CD8-positive, alpha-beta memory T cell (primary cell): Measurements from ENCODE around the gene ASAP3. TPM values are rescaled to one million over a fixed set of nuclear protein-coding genes. Genes with fewer than 3 reads are reported as not detected.

ENCODE experiments used
- CTCF ChIA-PET: fragments of 350-600 bp; sonication (Branson Sonifier 250); formaldehyde crosslinking; loops from one replicate; lab custom pipeline; 2021; ENCODE audit warnings: antibody characterized with exemption; lab: Charles Lee
- POLR2A ChIA-PET: fragments of 350-600 bp; sonication (Branson Sonifier 250); formaldehyde crosslinking; loops from one replicate; lab custom pipeline; 2021; ENCODE audit warnings: antibody characterized with exemption; lab: Charles Lee
- DNase-seq, 5 donors: peaks; one replicate each; pipeline versions ENCODE4 v3.0.0 to v3.0.0-alpha.2; 2020 to 2022; ENCODE audit warnings: mixed read lengths in 1 of 5
- H3K27ac ChIP-seq: one replicate; pipeline ENCODE4 v1.7.0; 2013; ENCODE audit warnings: low read depth, mild to moderate bottlenecking, low read length, moderate library complexity
- H3K27me3 ChIP-seq: 2 replicates; pipeline ENCODE4 v1.7.0; 2013; ENCODE audit warnings: low read length, mild to moderate bottlenecking; ENCODE audit not compliant: insufficient read depth, poor library complexity, severe bottlenecking
- H3K36me3 ChIP-seq: 2 replicates; pipeline ENCODE4 v1.7.0; 2013; ENCODE audit warnings: mild to moderate bottlenecking, low read length, moderate library complexity; ENCODE audit not compliant: insufficient read depth
- H3K4me1 ChIP-seq: 2 replicates; pipeline ENCODE4 v1.7.0; 2013; ENCODE audit warnings: mild to moderate bottlenecking, low read length, moderate library complexity; ENCODE audit not compliant: insufficient read depth
- H3K4me3 ChIP-seq: 2 replicates; pipeline ENCODE4 v1.7.0; 2013; ENCODE audit warnings: mild to moderate bottlenecking, low read length
- H3K9me3 ChIP-seq: 2 replicates; pipeline ENCODE4 v1.7.0; 2013; ENCODE audit warnings: mild to moderate bottlenecking, low read length
- H3K27ac Mint-ChIP-seq, 8 donors: one replicate each; pipeline ENCODE4 v1.8.0; 2020 to 2021; ENCODE audit warnings: mixed read lengths in 8 of 8, mild to moderate bottlenecking in 6 of 8, inconsistent platforms in 3 of 8, moderate library complexity in 3 of 8
- H3K27me3 Mint-ChIP-seq, 2 donors: one replicate each; pipeline ENCODE4 v1.8.0; 2020 to 2021; ENCODE audit warnings: mixed read lengths in 2 of 2, mild to moderate bottlenecking in 1 of 2, moderate library complexity in 1 of 2
- H3K36me3 Mint-ChIP-seq, 3 donors: one replicate each; pipeline ENCODE4 v1.8.0; 2020 to 2021; ENCODE audit warnings: mixed read lengths in 3 of 3, inconsistent platforms in 1 of 3, mild to moderate bottlenecking in 1 of 3
- H3K4me1 Mint-ChIP-seq, 3 donors: one replicate each; pipeline ENCODE4 v1.8.0; 2020 to 2021; ENCODE audit warnings: mixed read lengths in 3 of 3, inconsistent platforms in 1 of 3, mild to moderate bottlenecking in 1 of 3
- H3K4me3 Mint-ChIP-seq, 7 donors: one replicate each; pipeline ENCODE4 v1.8.0; 2020 to 2021; ENCODE audit warnings: mixed read lengths in 7 of 7, mild to moderate bottlenecking in 6 of 7, moderate library complexity in 4 of 7, inconsistent platforms in 2 of 7
- H3K9me3 Mint-ChIP-seq, 5 donors: one replicate each; pipeline ENCODE4 v1.8.0; 2020 to 2022; ENCODE audit warnings: mixed read lengths in 5 of 5, mild to moderate bottlenecking in 3 of 5, moderate library complexity in 2 of 5, inconsistent platforms in 1 of 5
- polyA plus RNA-seq: library from polyadenylated mRNA; unstranded; fragments of 300-500 nt; fragmentation: Illumina TruSeq; gene quantifications from one replicate; pipeline ENCODE4 v1.2.3, GENCODE V29; 2021
- total RNA-seq, 2 experiments: library from RNA; stranded (reverse); gene quantifications; one replicate each; pipeline ENCODE4 v1.2.3, GENCODE V29; 2021

The ASAP3 gene
- total and polyA plus RNA-seq, 3 experiments from 2014 or later = 0.33 to 0.78 (median 0.62) TPM

DNA sequence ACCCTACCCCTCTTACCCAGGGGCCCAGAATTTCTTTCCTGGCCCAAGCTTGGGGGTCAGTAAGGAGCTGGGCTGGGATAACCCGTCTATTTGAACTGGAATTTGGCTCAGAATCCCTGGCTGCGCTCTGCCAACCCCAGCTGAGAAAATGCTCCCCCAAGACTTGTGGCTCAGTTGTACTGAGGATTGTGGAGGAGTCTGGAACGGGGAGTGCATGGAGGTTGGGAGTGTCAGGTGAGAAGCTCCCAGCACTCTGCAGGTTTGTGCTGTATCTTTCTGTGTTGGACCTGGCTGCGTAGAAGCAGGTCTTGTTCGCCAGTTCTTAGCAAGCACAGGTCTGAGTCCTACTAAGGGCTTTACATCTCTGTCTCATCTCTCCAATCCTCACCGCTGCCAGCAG is 61.0 kb downstream of the ASAP3 start:
- no peaks in the 10 kb centered on the region for H3K36me3 Mint-ChIP-seq
- POLR2A ChIA-PET = no interaction called here
- peak in 2 of 5 donors; percentile 17 to 31 for DNase-seq

DNA sequence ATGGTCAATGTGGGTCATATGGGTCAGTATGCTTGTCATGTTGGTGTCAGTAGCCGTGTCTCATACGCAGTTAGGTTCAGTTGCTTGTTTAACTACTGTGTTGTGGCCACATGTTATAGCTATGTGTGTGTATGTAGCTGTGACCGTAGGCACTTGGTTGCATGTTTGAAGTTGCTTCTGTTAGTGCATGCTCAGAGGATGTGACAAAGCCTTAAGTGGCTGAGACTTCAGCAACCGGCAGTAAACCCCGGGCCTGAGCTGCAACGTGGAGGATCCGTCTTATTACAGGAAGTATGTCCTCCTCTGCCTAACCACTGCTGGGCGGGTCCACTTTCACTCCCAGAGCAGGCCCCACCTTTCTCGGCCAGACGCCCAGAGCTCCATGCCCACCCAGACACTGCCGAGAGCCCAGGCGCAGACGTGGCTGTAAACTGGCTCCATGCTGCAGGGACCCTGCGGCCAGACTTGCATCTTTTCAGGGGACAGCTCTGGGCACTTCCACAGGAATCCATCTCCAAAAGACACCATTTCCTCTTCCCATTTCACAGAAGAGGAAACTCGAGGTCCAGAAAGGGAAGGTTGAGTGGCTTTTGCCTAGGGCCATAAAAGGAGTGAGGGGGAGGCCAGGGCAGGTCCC is 61.6 kb downstream of the ASAP3 start:
- peaks cover 22% of the 10 kb centered on the region for H3K4me1 ChIP-seq
- peak overlapping the region; percentile 20 for H3K4me3 ChIP-seq
- POLR2A ChIA-PET = no interaction called here
- H3K27me3 ChIP-seq = no peaks in the 10 kb centered on the region
- H3K9me3 ChIP-seq = no peaks in the 10 kb centered on the region
- Mint-ChIP-seq H3K4me3 (peak overlapping the region; percentile 31 to 82 (median 67)), H3K36me3 (peaks cover 0 to under 1% (median 0%) of the 10 kb centered on the region in 3 donors), H3K27me3 (peaks cover 15 to 20% of the 10 kb centered on the region in 2 donors), H3K4me1 (peaks cover 23 to 26% (median 23%) of the 10 kb centered on the region in 3 donors), H3K27ac (peak overlapping the region in 7 of 8 donors; percentile 35 to 94 (median 45)), H3K9me3 (no peaks in the 10 kb centered on the region)
- peak in 4 of 5 donors; percentile 14 to 62 (median 48) for DNase-seq
- CTCF ChIA-PET = interaction anchor here (0.9 to 2.3 kb wide), 4 partner anchors 19 to 118 kb away, joined by 3 to 11 read pairs (median 4); no protein-coding TSS in a partner anchor
- peak overlapping the region; percentile 2 for H3K27ac ChIP-seq
- H3K36me3 ChIP-seq = no peaks in the 10 kb centered on the region

More for the DNA sequence above, 61.0 kb downstream of the ASAP3 start:
- H3K4me1 ChIP-seq = peaks cover 22% of the 10 kb centered on the region
- H3K4me3 ChIP-seq = peak overlapping the region; percentile 32
- CTCF ChIA-PET = interaction anchor here (0.9 to 2.3 kb wide), 3 partner anchors 20 to 117 kb away, joined by 3 to 11 read pairs (median 4); no protein-coding TSS in a partner anchor
- H3K27me3 ChIP-seq = no peaks in the 10 kb centered on the region
- no peaks in the 10 kb centered on the region for H3K36me3 ChIP-seq
- H3K4me1 Mint-ChIP-seq = peaks cover 23 to 26% (median 23%) of the 10 kb centered on the region in 3 donors
- H3K27ac Mint-ChIP-seq = peak overlapping the region in 5 of 8 donors; percentile 21 to 78 (median 58)
- H3K4me3 Mint-ChIP-seq = peak overlapping the region; percentile 1 to 87 (median 65)
- no peaks in the 10 kb centered on the region for H3K9me3 ChIP-seq
- peaks cover 15 to 20% of the 10 kb centered on the region in 2 donors for H3K27me3 Mint-ChIP-seq
- H3K27ac ChIP-seq = no peak overlapping the region
- H3K9me3 Mint-ChIP-seq = no peaks in the 10 kb centered on the region

DNA sequence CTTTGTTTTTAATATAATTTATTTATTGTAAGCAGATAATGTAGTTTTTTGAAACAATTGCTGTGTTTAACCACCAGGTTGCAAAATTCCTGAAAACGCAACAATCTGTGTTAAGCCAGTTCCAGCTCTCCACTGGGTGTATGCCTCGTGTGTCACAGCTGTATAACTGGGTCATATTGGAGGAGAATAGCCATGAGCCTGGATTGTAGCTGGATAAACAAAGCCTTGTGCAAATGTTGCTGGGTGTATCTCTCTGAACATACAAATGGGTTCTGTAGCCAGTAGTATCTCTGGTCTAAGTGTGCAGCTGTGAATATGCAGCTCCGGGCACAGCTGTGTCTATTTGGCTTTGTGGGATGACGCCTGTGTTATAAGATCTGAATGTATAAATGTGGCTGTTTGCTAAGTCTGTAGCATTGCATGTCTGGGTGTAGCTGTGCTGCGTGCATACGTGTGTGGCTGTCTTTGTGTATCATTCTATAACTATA is 62.2 kb downstream of the ASAP3 start:
- H3K27ac Mint-ChIP-seq = peak overlapping the region in 4 of 8 donors; percentile 35 to 78 (median 58)
- Histone ChIP-seq H3K36me3 (no peaks in the 10 kb centered on the region), H3K9me3 (no peaks in the 10 kb centered on the region), H3K4me1 (peaks cover 22% of the 10 kb centered on the region), H3K27ac (peak overlapping the region; percentile 2), H3K4me3 (no peak overlapping the region), H3K27me3 (no peaks in the 10 kb centered on the region)
- H3K27me3 Mint-ChIP-seq = peaks cover 15 to 20% of the 10 kb centered on the region in 2 donors
- DNase-seq = no peak
- CTCF ChIA-PET = interaction anchor here (1.0 to 2.3 kb wide), 3 partner anchors 18 to 118 kb away, joined by 4 to 11 read pairs (median 4); no protein-coding TSS in a partner anchor
- no peaks in the 10 kb centered on the region for H3K9me3 Mint-ChIP-seq
- POLR2A ChIA-PET = no interaction called here
- peaks cover 0 to 4% (median 0%) of the 10 kb centered on the region in 3 donors for H3K36me3 Mint-ChIP-seq
- H3K4me3 Mint-ChIP-seq = peak overlapping the region in 1 of 7 donors; percentile 67
- H3K4me1 Mint-ChIP-seq = peaks cover 23 to 26% (median 23%) of the 10 kb centered on the region in 3 donors

DNA sequence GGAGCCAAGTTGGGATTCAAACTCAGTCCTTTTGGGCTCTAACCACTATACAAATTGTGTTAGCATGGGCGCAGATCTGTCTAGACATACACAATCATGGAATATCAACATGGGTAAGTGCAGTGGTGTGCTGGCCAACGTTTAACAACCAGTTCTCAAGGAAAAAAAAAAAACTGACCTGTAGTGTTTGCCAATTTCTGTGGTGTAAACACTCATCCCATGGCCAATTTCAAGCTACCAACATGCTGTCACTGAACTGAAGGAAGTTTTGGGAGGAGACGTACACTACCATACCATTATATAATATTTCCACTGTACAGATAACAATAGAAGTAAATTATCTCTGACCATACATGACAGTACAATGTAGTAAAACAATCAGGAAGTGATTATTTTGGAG is 62.6 kb downstream of the ASAP3 start:
- H3K27me3 ChIP-seq = no peaks in the 10 kb centered on the region
- POLR2A ChIA-PET = no interaction called here
- DNase-seq = no peak
- no peak overlapping the region for H3K4me3 ChIP-seq
- H3K27ac ChIP-seq = no peak overlapping the region
- Mint-ChIP-seq H3K27ac (no peak overlapping the region), H3K27me3 (peaks cover 12 to 15% of the 10 kb centered on the region in 2 donors), H3K4me1 (peaks cover 23 to 26% (median 23%) of the 10 kb centered on the region in 3 donors), H3K4me3 (no peak overlapping the region), H3K9me3 (no peaks in the 10 kb centered on the region), H3K36me3 (peaks cover 0 to 5% (median 0%) of the 10 kb centered on the region in 3 donors)
- H3K36me3 ChIP-seq = no peaks in the 10 kb centered on the region
- H3K4me1 ChIP-seq = peaks cover 22% of the 10 kb centered on the region
- CTCF ChIA-PET = interaction anchor here (2.3 kb wide), 1 partner anchor 18 kb away, joined by 11 read pairs; no protein-coding TSS in a partner anchor
- no peaks in the 10 kb centered on the region for H3K9me3 ChIP-seq

DNA sequence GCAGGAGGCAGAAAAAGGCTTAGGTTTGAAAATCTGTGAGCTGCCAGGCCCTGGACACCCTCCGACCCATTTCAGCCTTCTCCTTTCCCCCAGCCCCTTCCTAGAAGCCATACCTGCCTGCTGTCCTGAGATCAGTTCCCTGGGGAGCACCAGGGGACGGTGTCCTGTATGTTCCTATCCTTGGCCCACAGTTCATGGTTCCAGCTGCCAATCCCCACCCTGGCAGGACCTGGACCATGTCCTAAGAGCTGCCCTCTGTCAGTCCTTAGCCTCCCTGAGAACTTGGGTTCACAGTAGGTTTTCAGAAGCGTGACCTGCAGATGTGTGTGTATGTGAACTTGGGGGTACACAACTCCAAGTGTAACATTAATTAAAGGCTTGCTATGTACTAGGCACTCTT is 63.2 kb downstream of the ASAP3 start:
- DNase-seq = peak in 1 of 5 donors; percentile 14
- no peaks in the 10 kb centered on the region for H3K36me3 ChIP-seq
- H3K27me3 ChIP-seq = no peaks in the 10 kb centered on the region
- POLR2A ChIA-PET = no interaction called here
- CTCF ChIA-PET = no interaction called here
- H3K4me3 ChIP-seq = no peak overlapping the region
- Mint-ChIP-seq H3K27ac (no peak overlapping the region), H3K4me3 (no peak overlapping the region), H3K36me3 (peaks cover 0 to 5% (median 0%) of the 10 kb centered on the region in 3 donors), H3K27me3 (peaks cover 8 to 10% of the 10 kb centered on the region in 2 donors), H3K9me3 (no peaks in the 10 kb centered on the region), H3K4me1 (peaks cover 23 to 26% (median 23%) of the 10 kb centered on the region in 3 donors)
- H3K4me1 ChIP-seq = peaks cover 22% of the 10 kb centered on the region
- no peaks in the 10 kb centered on the region for H3K9me3 ChIP-seq
- H3K27ac ChIP-seq = no peak overlapping the region

DNA sequence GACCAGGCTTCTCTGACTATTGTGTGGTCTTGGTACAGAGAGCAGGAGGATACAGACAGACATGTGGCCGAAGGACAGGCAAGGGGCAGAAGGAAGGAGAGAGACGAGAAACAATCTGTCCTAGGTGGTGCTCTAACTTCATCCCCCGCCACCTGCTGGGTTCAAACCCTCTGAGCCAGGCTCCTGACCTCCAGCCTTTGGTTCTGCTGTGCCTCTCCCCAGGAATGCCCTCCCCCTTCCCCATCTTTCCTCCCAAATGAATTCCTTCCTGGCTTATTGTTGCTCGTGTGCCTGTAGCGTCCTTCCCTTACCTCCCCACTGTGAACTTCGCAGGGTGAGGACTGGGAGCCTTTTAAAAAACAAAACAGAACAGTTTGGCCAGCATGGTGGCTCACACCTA is 64.8 kb downstream of the ASAP3 start:
- H3K27me3 Mint-ChIP-seq = peaks cover 5 to 10% of the 10 kb centered on the region in 2 donors
- Histone ChIP-seq H3K27ac (no peak overlapping the region), H3K9me3 (no peaks in the 10 kb centered on the region), H3K36me3 (no peaks in the 10 kb centered on the region), H3K4me3 (no peak overlapping the region), H3K27me3 (no peaks in the 10 kb centered on the region), H3K4me1 (peaks cover 22% of the 10 kb centered on the region)
- peaks cover 19 to 22% (median 20%) of the 10 kb centered on the region in 3 donors for H3K4me1 Mint-ChIP-seq
- POLR2A ChIA-PET = no interaction called here
- peak in 1 of 5 donors; percentile 5 for DNase-seq
- H3K27ac Mint-ChIP-seq = no peak overlapping the region
- CTCF ChIA-PET = no interaction called here
- H3K9me3 Mint-ChIP-seq = no peaks in the 10 kb centered on the region
- H3K36me3 Mint-ChIP-seq = peaks cover 0 to 11% (median 0%) of the 10 kb centered on the region in 3 donors
- H3K4me3 Mint-ChIP-seq = no peak overlapping the region

DNA sequence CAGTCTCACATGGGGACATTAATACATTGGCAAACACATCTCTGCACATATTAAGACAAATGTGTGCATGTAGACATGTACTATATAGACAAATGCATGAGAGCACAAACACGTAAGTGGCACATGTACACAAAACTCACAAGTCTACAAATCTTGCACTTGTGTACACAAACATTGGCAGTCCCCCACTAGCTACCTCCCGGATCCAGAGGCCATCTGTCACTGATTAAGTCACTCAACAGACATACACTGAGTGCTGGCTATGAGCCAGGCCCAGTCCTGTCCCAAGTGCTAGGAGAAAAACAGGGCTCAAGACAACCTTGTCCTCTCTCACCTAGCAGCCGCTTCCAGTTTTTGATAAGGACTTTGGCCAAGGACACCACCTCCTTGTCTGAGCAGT is 66.4 kb downstream of the ASAP3 start:
- Mint-ChIP-seq H3K4me3 (no peak overlapping the region), H3K4me1 (peaks cover 8 to 10% (median 8%) of the 10 kb centered on the region in 3 donors), H3K9me3 (no peaks in the 10 kb centered on the region), H3K27ac (no peak overlapping the region), H3K36me3 (peaks cover 0 to 11% (median 0%) of the 10 kb centered on the region in 3 donors), H3K27me3 (peaks cover 2 to 3% of the 10 kb centered on the region in 2 donors)
- Histone ChIP-seq H3K4me1 (peaks cover 12% of the 10 kb centered on the region), H3K9me3 (no peaks in the 10 kb centered on the region), H3K27ac (no peak overlapping the region), H3K4me3 (no peak overlapping the region), H3K27me3 (no peaks in the 10 kb centered on the region), H3K36me3 (no peaks in the 10 kb centered on the region)
- CTCF ChIA-PET = no interaction called here
- DNase-seq = peak in 1 of 5 donors; percentile 23
- POLR2A ChIA-PET = no interaction called here

DNA sequence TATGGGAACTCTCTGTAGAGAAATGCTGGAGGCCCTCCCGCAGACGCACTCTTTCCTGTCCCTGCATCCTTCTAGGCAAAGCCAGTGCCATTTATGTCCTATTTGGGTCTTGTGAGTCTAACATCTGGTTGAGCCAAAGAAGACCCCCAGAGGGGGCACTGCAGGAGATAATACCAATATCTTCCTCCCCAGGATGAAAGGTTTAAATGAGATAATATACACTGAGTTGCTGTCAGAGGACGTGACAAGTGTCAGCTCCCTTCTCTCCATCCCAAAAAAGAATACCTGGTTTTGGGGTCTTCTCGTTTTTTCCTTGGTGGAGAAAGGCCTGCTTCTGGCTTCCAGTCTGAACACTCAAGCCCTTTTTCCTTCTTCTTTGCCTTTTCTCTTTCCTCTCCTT is 67.0 kb downstream of the ASAP3 start:
- peaks cover 0 to 11% (median 0%) of the 10 kb centered on the region in 3 donors for H3K36me3 Mint-ChIP-seq
- H3K27ac Mint-ChIP-seq = no peak overlapping the region
- peaks cover 2 to 3% of the 10 kb centered on the region in 2 donors for H3K27me3 Mint-ChIP-seq
- Histone ChIP-seq H3K27ac (no peak overlapping the region), H3K36me3 (no peaks in the 10 kb centered on the region), H3K27me3 (no peaks in the 10 kb centered on the region), H3K4me1 (peaks cover 6% of the 10 kb centered on the region), H3K4me3 (no peak overlapping the region), H3K9me3 (no peaks in the 10 kb centered on the region)
- H3K4me1 Mint-ChIP-seq = peaks cover 2 to 4% (median 2%) of the 10 kb centered on the region in 3 donors
- no peaks in the 10 kb centered on the region for H3K9me3 Mint-ChIP-seq
- H3K4me3 Mint-ChIP-seq = no peak overlapping the region
- ChIA-PET CTCF (no interaction called here), POLR2A (no interaction called here)
- no peak for DNase-seq
